ENCODE results near the gene AKAP7. TPM values are rescaled to one million over a fixed set of nuclear protein-coding genes. Genes with fewer than 3 reads are reported as not detected.
A peak's percentile ranks its signal among the peaks of the same experiment; 100 is the strongest.

AKAP7 gene
- total RNA-seq, 2 donors from 2014 or later: 2.5 to 2.9 TPM

DNA sequence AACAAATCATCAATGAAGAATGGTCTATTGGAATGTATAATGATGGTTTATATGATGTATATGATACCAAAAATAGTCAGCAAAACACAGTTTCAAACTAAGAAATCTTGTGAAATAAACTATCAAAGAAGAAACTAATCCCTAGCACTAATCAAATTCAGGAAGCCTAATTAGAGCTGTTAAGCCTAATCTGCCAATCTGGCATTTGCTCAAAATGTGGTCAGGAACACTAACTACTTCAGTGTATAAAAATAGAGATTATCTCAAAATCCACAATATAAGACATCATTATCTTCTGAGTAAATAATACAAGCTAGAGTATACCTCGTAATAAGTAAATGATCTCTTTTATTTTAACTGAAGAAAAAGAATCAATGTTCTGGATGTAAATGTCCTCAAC, 12.8 kb upstream of the AKAP7 start:
- no peak overlapping the region for H3K4me3 Mint-ChIP-seq
- H3K27me3 Mint-ChIP-seq: peaks cover 3% of the 10 kb centered on the region

DNA sequence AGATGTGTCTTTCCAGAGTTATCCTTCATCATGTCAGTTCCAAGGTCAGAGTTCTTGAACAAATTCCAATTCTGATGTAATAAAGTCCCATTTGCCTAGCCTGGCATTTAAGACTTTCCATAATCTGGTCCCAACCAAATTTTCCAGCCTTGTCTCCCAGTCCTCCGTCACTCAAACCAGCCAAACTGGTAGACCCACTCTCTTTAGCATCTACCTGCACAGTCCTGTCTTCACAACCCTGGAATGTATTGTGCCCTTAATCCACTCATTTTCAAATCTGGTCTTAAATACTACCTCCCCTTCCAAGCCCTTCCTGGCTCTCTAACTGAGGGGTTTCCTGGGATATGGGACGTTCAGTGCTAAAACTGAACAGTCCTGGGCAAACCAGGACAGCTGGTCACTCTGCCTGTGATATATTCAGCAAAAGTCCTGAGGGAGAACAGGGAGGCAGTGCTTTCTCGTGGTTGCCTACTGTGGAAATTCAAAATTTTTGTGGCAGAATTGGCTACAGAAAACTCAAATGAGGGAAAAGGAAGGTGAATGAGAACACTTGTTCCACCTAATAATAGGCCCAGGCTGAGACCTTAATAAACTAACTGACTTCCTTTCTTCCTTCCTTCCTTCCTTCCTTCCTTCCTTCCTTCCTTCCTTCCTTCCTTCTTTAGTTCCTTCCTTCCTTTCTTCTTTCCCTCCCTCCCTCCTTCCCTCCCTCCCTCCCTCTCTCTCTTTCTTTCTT, 10.8 kb upstream of the AKAP7 start:
- Mint-ChIP-seq H3K4me3 (no peak overlapping the region), H3K27ac (no peak overlapping the region), H3K9me3 (no peaks in the 10 kb centered on the region), H3K36me3 (ENCODE audit: low read depth) (no peaks in the 10 kb centered on the region), H3K4me1 (no peaks in the 10 kb centered on the region), H3K27me3 (peaks cover 3% of the 10 kb centered on the region)
- ATAC-seq (replicated peaks): no peak

More for the DNA sequence above, 12.8 kb upstream of the AKAP7 start:
- Mint-ChIP-seq H3K9me3 (no peaks in the 10 kb centered on the region), H3K36me3 (ENCODE audit: low read depth) (no peaks in the 10 kb centered on the region), H3K27ac (no peak overlapping the region), H3K4me1 (no peaks in the 10 kb centered on the region)
- ATAC-seq (replicated peaks): no peak

DNA sequence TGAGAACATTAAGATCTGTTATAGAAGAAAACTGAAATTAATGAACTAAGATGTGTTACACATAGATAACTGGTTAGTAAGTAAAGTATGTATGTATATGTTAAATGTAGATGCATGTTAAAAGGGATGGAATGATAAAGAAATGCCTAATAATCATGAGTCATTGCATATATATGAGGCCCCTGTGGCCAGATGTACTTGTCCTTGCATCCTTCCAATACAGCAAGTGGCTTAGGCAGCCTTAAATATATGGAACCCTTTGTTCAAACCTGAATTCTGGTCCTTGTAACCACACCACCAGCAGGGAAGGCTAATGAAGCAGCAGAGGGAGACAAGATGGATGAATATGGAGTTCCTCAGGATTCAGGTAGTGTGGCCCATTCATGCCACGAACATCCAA, 9.8 kb upstream of the AKAP7 start:
- Mint-ChIP-seq H3K4me3 (no peak overlapping the region), H3K9me3 (no peaks in the 10 kb centered on the region), H3K36me3 (ENCODE audit: low read depth) (no peaks in the 10 kb centered on the region), H3K27me3 (peaks cover 3% of the 10 kb centered on the region), H3K4me1 (no peaks in the 10 kb centered on the region), H3K27ac (no peak overlapping the region)
- ATAC-seq (replicated peaks): no peak

DNA sequence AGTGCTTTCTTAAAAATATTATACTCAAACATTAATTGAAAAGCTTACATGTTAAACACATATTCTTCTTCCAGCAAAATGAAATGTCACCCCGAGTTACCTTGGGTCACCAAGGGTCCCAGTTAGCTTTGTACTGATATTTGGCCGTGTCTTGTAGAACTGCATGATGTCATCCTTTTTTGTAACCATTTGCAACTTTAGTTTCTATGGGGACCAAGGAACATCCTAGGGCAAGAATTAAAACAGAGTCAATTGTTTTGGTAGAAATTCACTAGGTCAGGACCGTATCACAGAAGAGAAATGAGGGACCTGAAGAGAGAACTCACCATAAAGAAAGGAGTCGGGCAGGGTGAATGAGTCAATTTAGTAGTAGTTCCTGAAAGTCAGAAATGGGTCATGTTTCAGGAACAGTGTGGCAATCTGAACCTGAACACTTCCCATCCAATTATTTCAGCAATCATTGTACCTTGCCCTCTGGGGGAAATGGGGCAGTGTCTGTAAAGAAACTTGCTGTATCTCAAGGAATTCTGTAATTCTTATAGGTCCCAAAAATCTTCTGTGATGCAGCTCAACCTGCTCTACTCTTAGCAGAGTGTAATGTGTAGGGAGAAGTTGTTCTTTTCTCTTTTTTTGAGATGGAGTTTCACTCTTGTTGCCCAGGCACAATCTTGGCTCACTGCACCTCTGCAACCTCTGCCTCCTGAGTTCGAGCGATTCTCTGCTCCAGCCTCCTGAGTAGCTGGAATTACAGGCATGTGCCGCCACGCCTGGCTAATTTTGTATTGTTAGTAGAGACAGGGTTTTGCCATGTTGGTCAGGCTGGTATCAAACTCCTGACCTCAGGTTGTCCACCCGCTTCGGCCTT, 5.3 kb upstream of the AKAP7 start:
- Mint-ChIP-seq H3K9me3 (no peaks in the 10 kb centered on the region), H3K27me3 (peaks cover 3% of the 10 kb centered on the region), H3K27ac (no peak overlapping the region), H3K36me3 (ENCODE audit: low read depth) (no peaks in the 10 kb centered on the region), H3K4me3 (no peak overlapping the region), H3K4me1 (no peaks in the 10 kb centered on the region)
- peak; percentile 59 for ATAC-seq (replicated peaks)

DNA sequence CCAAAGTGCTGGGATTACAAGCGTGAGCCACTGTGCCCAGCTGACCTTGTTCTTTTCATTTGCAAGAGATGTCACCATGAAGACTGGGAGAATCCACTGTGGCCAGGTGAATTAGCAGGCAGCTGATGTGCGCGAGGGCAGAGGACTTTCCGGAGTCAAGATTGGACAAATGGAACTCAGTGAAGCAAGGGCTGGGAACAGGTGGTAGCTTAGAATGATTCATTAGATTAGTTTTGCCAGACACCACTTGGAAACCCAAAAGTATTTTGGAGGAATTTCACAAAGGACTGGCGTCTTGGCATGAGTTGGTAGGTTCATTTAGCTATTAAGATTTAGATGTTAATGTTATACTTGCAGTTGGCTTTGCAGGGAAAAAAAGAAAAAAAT, 4.7 kb upstream of the AKAP7 start:
- H3K27ac Mint-ChIP-seq: no peak overlapping the region

DNA sequence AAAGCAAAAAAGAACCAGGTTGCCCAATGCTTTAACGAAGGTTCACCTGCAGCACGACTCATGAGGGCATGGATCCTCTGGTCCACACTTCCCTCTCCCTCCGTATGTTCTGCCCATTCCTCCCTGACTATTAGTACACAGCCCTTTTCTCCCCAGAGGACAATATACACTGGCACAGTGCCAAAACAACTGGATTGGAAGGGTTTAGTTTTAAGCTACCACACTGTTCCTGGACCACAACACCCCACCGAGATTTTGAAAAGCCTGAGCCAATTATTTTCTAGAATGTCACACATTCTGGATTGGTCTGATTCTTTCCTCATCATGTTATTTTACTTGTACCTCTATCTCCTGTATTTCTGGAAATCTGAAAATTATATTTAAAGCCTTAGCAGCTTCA, 2.9 kb upstream of the AKAP7 start:
- H3K27ac Mint-ChIP-seq: no peak overlapping the region
- no peaks in the 10 kb centered on the region for H3K4me1 Mint-ChIP-seq
- ATAC-seq (replicated peaks): no peak
- H3K27me3 Mint-ChIP-seq: no peaks in the 10 kb centered on the region
- H3K36me3 Mint-ChIP-seq (ENCODE audit: low read depth): no peaks in the 10 kb centered on the region
- H3K9me3 Mint-ChIP-seq: no peaks in the 10 kb centered on the region
- H3K4me3 Mint-ChIP-seq: no peak overlapping the region

More for the DNA sequence above, 4.7 kb upstream of the AKAP7 start:
- H3K36me3 Mint-ChIP-seq (ENCODE audit: low read depth): no peaks in the 10 kb centered on the region
- no peak overlapping the region for H3K4me3 Mint-ChIP-seq
- no peaks in the 10 kb centered on the region for H3K9me3 Mint-ChIP-seq
- peaks cover 3% of the 10 kb centered on the region for H3K27me3 Mint-ChIP-seq
- ATAC-seq (replicated peaks): no peak
- H3K4me1 Mint-ChIP-seq: no peaks in the 10 kb centered on the region

DNA sequence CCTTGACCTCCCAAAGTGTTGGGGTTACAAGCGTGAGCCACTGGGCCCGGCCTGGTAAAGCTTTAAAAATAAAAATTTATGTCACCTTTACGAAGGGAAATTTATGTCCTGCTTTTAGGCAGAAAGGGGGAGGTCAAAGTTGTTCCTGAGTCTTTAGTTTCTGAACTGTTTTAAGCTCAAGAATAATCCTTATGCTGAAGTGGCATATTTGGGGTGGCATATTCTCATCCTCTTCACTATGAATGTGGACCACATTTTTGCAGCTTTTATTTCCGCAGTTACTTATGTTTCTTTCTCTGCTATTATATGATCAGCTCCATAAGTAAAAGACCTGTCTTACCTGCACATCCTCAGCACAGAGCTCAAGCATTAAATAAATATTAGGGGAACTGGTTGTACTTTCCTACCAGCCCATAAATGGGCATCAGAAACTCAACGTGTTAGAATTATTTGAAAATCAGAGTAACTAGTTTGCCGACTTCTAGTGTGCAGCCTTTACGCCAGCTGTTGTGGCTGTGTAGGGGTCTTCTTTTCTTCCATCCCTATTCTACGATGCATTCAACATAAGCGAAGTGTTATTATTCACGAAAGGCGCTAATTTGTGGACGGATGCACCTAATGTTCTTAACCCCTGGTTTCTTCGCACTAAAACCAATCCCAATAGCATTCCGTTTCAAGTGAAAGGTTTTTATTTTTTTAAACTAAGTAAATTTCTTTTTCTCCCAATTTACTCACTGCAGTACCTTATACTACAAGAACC, 867 bp upstream of the AKAP7 start:
- H3K36me3 Mint-ChIP-seq (ENCODE audit: low read depth): no peaks in the 10 kb centered on the region
- H3K27ac Mint-ChIP-seq: no peak overlapping the region
- peak overlapping the region; percentile 87 for H3K4me3 Mint-ChIP-seq
- H3K4me1 Mint-ChIP-seq: no peaks in the 10 kb centered on the region
- H3K27me3 Mint-ChIP-seq: no peaks in the 10 kb centered on the region
- H3K9me3 Mint-ChIP-seq: no peaks in the 10 kb centered on the region
- no peak for ATAC-seq (replicated peaks)

DNA sequence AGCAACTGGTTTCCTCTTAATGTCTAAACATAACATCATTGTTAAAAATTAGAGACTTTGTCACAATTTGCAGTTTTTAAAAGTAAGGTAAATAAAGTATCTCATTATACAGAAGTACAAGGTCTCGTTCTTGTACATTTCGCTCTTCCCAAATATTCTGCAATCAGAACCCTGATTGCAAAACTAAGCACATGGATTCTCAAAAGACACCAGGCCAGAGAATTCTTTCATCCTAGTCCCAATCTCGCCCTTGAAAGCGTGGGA, 355 bp upstream of the AKAP7 start:
- H3K4me1 Mint-ChIP-seq: no peaks in the 10 kb centered on the region
- no peak for ATAC-seq (replicated peaks)
- no peaks in the 10 kb centered on the region for H3K27me3 Mint-ChIP-seq
- H3K9me3 Mint-ChIP-seq: no peaks in the 10 kb centered on the region
- H3K4me3 Mint-ChIP-seq: peak overlapping the region; percentile 87
- no peak overlapping the region for H3K27ac Mint-ChIP-seq
- H3K36me3 Mint-ChIP-seq (ENCODE audit: low read depth): no peaks in the 10 kb centered on the region

DNA sequence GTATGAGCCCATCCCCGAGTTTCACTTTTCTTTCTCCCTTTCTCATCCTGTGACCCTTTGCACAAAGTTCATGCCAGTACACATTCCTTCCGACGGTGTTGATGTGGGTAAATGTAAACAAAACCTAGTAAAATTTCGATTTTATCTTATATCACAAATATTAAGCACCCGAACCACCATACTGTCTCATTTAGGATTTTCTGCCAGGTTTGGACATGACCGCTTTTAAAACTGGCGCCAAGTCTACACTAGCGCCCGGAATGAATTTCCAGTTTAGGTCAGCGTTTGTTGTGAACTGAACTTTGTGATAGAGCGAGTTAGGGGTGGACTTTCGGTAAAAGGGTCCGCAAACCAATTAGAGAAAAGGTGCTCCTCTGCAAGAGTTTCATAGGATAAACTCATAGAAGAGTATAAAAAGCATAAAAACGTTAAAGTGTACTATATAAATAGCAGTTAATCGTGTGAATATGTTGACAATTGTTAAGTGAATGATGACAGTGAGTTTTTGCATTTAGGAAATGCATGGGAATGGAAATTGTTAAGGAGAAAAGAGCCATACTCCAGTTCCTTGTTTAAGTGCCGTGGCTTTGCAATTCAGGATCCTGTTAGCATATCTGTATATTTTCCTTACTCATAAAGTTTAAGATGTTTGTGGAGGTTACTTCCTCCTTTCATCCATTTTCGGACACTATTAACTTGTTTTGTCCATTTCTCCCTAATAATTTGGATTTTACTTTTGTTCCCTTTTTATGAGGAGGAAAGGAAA, 937 bp downstream of the AKAP7 start:
- ATAC-seq (replicated peaks): peak; percentile 10

DNA sequence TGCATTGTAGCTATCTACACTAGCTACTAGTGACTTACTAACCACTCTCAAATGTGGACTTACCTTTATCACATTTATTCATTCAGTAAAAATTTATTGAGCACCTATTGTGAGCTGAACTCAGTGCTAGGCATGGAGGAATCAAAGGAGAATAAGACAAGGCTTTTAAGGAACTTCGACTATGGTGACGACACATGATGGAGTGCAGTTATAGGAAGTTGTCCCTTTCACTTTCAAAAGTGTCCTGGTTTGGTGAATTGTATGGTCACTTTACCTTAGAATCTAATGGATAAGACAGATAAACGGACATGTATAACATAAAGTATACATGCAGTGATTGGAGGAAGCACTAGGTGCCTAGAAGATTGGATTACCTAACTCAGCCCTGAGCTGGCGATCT, 4.3 kb downstream of the AKAP7 start:
- no peak for ATAC-seq (replicated peaks)
- Mint-ChIP-seq H3K4me3 (no peak overlapping the region), H3K27me3 (no peaks in the 10 kb centered on the region), H3K9me3 (no peaks in the 10 kb centered on the region), H3K36me3 (ENCODE audit: low read depth) (no peaks in the 10 kb centered on the region), H3K27ac (no peak overlapping the region), H3K4me1 (no peaks in the 10 kb centered on the region)

More for the DNA sequence above, 937 bp downstream of the AKAP7 start:
- Mint-ChIP-seq H3K4me1 (no peaks in the 10 kb centered on the region), H3K27me3 (no peaks in the 10 kb centered on the region), H3K9me3 (no peaks in the 10 kb centered on the region), H3K36me3 (ENCODE audit: low read depth) (no peaks in the 10 kb centered on the region), H3K27ac (peak overlapping the region; percentile 84), H3K4me3 (peak overlapping the region; percentile 87)

DNA sequence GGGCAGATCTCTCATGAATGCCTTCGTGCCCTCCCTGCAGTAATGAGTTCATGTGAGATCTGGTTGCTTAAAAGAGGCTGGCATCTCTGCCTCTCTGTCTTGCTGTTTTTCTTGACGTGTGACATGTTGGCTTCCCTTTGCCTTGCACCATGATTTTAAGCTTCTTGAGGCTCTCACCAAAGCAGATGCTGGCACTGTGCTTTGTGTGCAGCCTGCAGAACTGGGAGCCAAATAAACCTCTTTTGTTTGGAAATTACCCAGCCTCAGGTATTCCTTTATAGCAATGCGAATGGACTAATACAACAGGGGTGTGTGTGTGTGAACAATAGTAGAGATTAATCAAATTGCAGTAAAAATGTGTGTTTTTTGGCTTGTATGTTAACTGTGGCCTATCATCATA, 8.1 kb downstream of the AKAP7 start:
- no peak overlapping the region for H3K27ac Mint-ChIP-seq
- peaks cover 9% of the 10 kb centered on the region for H3K36me3 Mint-ChIP-seq (ENCODE audit: low read depth)
- H3K4me3 Mint-ChIP-seq: no peak overlapping the region
- H3K4me1 Mint-ChIP-seq: no peaks in the 10 kb centered on the region
- no peaks in the 10 kb centered on the region for H3K27me3 Mint-ChIP-seq
- ATAC-seq (replicated peaks): no peak
- H3K9me3 Mint-ChIP-seq: no peaks in the 10 kb centered on the region

DNA sequence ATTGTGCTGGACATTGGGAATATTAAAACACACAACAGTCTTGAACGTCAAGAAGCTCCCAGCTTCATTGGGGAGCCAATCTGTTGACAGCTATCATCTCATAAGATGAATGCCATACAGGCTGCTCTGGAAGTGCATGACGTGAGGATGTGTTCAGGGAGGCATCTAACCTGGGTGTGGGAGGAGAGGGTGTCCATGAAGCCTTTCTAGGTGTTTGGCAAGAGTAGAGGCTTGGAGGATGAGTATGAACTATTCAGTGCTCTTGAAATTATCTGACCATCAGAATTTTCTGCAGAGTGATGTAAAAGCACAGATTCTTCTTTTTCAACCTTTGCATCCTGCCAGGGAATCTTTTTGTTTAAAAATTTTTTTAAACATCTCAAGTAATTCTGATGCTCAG, 11.6 kb downstream of the AKAP7 start:
- Mint-ChIP-seq H3K4me1 (no peaks in the 10 kb centered on the region), H3K27ac (no peak overlapping the region), H3K36me3 (ENCODE audit: low read depth) (peaks cover 9% of the 10 kb centered on the region), H3K27me3 (no peaks in the 10 kb centered on the region), H3K9me3 (no peaks in the 10 kb centered on the region), H3K4me3 (no peak overlapping the region)
- no peak for ATAC-seq (replicated peaks)

DNA sequence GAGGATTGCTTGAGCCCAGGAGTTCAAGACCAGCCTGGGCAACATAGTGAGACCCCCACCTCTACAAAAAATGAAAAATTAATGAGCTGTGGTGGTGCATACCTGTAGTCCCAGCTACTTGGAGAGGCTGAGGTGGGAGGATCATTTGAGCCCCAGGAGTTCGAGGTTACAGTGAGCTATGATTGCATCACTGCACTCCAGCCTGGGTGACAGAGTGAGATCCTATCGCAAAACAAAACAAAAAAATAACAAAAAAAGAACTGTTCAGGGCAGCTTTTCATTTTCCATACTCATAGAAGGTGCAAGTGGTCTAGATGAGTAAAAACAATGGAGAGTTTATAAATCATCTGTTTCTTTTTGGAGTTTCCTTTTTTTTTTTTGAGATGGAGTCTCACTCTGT, 21.1 kb downstream of the AKAP7 start:
- no peaks in the 10 kb centered on the region for H3K27me3 Mint-ChIP-seq
- H3K4me1 Mint-ChIP-seq: no peaks in the 10 kb centered on the region
- H3K9me3 Mint-ChIP-seq: no peaks in the 10 kb centered on the region
- ATAC-seq (replicated peaks): no peak
- H3K36me3 Mint-ChIP-seq (ENCODE audit: low read depth): no peaks in the 10 kb centered on the region
- H3K27ac Mint-ChIP-seq: no peak overlapping the region
- no peak overlapping the region for H3K4me3 Mint-ChIP-seq

DNA sequence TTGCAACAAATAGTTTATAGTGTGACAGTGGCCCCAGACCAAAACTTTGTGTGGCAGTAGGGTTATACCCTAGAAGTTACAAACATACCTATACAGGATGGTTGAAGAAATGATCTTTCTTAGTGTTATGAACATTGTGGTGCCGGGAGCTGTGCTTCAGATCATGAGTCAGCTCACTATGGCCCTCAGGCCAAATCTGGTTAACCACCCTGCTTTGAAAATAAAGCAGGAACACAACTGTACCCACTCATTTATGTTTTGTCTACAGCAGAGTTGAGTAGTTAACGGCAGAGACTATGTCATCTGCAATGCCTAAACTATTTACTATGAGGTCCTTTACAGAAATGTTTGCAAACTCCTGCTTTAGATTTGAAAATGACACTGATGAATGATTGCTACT, 24.3 kb downstream of the AKAP7 start:
- H3K4me1 Mint-ChIP-seq: no peaks in the 10 kb centered on the region
- no peak overlapping the region for H3K27ac Mint-ChIP-seq
- no peaks in the 10 kb centered on the region for H3K9me3 Mint-ChIP-seq
- no peak overlapping the region for H3K4me3 Mint-ChIP-seq
- H3K27me3 Mint-ChIP-seq: no peaks in the 10 kb centered on the region
- no peaks in the 10 kb centered on the region for H3K36me3 Mint-ChIP-seq (ENCODE audit: low read depth)
- no peak for ATAC-seq (replicated peaks)

Data from activated T-helper 17 cell treated with anti-CD3 and anti-CD28 coated beads, Interleukin-2, amount 50 U/mL, for 72 hours (primary cell).